Left ventricle myocardium superior (tissue), 1 donor: ENCODE data around the gene PRDM7. TPM values are rescaled to one million over a fixed set of nuclear protein-coding genes. Genes with fewer than 3 reads are reported as not detected.
A peak's percentile ranks its signal among the peaks of the same experiment; 100 is the strongest.
"Not testable (repeated sequence)": the region's sequence is repeated elsewhere in the genome, so short reads cannot be mapped to it uniquely, and the experiment has no call there.

ENCODE experiments used
- ATAC-seq: fragments of 200-7000 bp; cut with Tn5 transposase; one replicate; pipeline ENCODE4 v1.9.1; 2020; ENCODE audit warnings: mild to moderate bottlenecking, moderate library complexity
- DNase-seq: peaks from one replicate; pipeline ENCODE4 v3.0.0-alpha.2; 2020
- intact Hi-C: fragments of 100-400 bp; cut with micrococcal nuclease; formaldehyde crosslinking; loops from one replicate; pipeline ENCODE4 v1.11.0; 2022
- long read RNA-seq: library from polyadenylated mRNA; unstranded; transcript quantifications from one replicate; pipeline ENCODE4 v2.0.0, GENCODE V29; 2021
- total RNA-seq: library from RNA; stranded (reverse); fragmentation: NEBNext Ultra II Directional; extraction: Animal tissue kit (Norgen Biotek cat#: 25700); gene quantifications from one replicate; pipeline ENCODE4 v1.2.1, GENCODE V29; 2021
- donor health status: DM: no; HTN: yes; CAD: no; lungs with severe emphysema.

The PRDM7 gene
- not detected for total RNA-seq
- long read RNA-seq = 0 reads

DNA sequence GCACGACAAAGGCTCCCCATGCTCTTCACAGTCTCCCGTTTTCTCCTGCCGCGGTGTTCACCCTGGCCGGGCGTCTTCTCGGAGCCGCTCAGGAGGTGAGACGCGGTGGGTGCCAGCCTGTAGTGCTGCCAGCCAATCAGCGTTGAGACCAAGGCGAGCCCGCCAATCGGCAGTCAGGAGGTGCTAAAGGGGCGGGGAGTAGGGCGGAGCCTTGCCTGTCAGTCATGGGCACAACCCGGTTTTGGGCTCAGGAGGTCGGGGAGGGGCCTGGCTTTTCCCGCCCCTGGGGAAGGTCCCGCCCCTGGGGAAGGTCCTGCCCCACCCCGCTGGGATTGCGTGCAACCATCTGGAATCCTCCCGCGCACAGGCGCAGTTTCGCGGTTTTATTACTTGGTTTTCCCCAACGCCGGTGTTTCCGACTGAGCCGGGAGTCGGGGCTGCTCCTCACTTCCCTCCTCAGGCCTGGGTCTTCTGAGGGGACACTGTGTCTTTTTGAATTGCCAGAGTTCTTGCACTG lies at the start of gene PRDM7:
Gene PRDM7 (minus strand): TSS at position 92 of the 517 bp plus-strand sequence. CDS start 1,421 bp downstream, outside the sequence.
- ATAC-seq (peak; percentile 98), DNase-seq (peak; percentile 96)
- intact Hi-C loops = no loop called here

DNA sequence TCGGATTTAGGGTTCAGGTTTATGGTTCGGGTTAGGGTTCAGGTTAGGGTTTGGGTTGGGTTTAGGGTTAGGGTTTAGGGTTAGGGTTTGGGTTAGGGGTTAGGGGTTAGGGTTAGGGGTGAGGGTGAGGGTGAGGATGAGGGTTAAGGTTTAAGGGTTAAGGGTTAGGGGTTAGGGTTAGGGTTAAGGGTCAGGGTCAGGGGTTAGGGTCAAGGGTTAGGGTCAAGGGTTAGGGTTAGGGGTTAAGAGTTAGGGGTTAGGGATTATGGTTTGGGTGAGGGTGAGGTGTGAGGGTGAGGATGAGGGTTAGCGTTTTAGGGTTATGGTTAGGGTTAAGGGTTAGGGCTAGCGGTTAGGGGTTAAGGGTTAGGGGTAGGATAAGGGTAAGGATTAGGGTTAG lies 44.7 kb upstream of the PRDM7 start:
- ATAC-seq, intact Hi-C loops, DNase-seq: not testable (repeated sequence)

GRCh38 chr16:90107617-90108016 lies 30.5 kb upstream of the PRDM7 start:
- DNase-seq, intact Hi-C loops: not testable (repeated sequence)

GRCh38 chr16:90107060-90107459 lies 29.9 kb upstream of the PRDM7 start:
- ATAC-seq, DNase-seq, intact Hi-C loops: not testable (repeated sequence)

More at GRCh38 chr16:90107617-90108016, 30.5 kb upstream of the PRDM7 start:
- not testable (repeated sequence) for ATAC-seq

- ATAC-seq, DNase-seq, intact Hi-C loops: not testable (repeated sequence)
Measured at GRCh38 chr16:90106271-90106670, 29.1 kb upstream of the PRDM7 start.

GRCh38 chr16:90104725-90105124 lies 27.6 kb upstream of the PRDM7 start:
- intact Hi-C loops, ATAC-seq, DNase-seq: not testable (repeated sequence)

DNA sequence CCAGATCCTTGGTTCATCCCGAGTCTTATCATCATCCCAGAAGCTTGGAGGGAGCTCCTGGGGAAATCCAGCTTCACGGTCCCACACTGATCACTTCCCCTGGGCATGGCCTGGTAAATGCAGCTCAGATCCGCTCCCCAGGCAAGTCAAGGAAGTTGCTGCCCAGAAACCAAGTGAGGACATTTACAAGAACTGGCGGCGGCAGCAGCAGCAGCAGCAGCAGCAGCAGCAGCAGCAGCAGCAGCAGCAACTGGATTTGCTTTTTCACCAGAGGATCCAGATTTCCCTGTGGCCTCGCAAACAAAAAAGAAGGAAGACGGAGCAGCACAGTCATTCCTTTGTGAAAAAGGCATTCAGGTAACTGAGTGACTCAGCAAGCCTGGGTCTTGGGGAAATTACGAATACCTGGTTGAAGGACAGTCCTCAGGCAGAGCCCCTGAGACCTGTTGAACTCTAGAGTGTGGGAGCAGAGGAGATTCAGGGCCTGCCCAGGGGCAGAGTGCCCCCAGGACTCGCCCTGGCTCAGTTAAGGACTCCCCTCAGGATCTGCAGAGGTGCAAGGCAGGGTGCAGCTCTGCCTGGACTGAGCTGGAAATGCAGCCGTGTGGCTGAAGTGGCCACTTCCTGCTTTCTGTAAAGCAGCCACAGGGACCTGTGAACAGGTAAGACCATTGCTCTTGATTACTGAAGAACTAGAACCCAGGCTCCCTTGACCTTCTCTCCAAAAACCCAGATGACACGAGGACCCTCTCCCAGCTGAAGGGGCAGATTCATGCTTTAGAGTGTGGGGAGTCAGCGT lies 25.2 kb upstream of the PRDM7 start:
- DNase-seq, ATAC-seq, intact Hi-C loops: not testable (repeated sequence)

GRCh38 chr16:90101332-90101731 lies 24.2 kb upstream of the PRDM7 start:
- DNase-seq, intact Hi-C loops: not testable (repeated sequence)
- ATAC-seq = peak; percentile 11

GRCh38 chr16:90100790-90101189 lies 23.7 kb upstream of the PRDM7 start:
- DNase-seq, intact Hi-C loops: not testable (repeated sequence)
- ATAC-seq = peak; percentile 97

- ATAC-seq, DNase-seq, intact Hi-C loops: not testable (repeated sequence)
Measured at GRCh38 chr16:90100229-90100628, 23.1 kb upstream of the PRDM7 start.

- intact Hi-C loops, DNase-seq: not testable (repeated sequence)
- ATAC-seq = peak; percentile 22
Measured at GRCh38 chr16:90098936-90099335, 21.8 kb upstream of the PRDM7 start.

DNA sequence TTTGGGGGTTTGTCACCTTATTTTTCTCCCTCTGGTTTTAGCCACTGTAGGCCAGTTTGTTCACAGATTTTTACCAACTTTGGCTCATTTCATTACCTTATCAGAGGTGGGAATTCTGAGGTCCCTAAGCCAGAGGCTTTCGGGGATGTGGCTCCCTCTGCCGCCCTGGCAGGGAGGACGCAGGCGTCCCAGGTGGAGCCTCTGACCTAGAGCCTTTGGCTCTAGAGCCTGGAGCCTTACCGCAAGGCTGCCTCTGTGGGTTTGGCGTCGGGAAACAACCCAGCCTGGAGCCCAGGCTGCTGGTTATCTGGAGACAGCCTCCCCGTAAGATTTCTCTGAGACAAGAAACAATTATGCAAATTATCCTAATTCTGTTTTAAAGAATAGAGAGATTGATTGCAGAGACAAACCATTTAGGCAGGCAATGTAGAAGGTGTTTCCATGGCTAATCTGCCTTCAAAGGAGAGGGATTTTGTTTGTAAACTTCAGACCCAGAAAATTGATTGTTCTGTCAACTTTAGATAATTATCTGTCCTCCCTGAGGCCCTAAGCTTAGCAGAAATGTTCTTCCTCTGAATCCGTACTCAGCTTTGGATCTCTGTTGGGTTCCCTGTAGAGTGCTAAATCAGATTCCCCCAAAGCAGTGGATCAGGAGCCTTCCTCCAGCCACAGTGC lies 20.0 kb upstream of the PRDM7 start:
- intact Hi-C loops, ATAC-seq, DNase-seq: not testable (repeated sequence)

GRCh38 chr16:90094791-90095190 lies 17.7 kb upstream of the PRDM7 start:
- ATAC-seq, intact Hi-C loops, DNase-seq: not testable (repeated sequence)

DNA sequence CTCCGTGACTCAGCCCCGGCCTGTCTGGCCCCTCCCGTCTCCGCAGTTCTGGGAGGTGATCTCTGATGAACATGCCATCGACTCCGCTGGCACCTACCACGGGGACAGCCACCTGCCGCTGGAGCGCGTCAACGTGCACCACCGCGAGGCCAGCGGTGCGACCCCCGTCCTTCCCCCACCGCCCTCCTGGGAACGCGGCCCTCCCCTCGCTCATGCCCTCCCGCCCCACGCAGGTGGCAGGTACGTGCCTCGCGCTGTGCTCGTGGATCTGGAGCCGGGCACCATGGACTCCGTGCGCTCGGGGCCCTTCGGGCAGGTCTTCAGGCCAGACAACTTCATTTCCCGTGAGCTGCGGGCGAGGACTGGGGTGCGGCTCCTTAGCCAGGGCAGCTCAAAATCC lies 17.2 kb upstream of the PRDM7 start:
- intact Hi-C loops, ATAC-seq, DNase-seq: not testable (repeated sequence)

DNA sequence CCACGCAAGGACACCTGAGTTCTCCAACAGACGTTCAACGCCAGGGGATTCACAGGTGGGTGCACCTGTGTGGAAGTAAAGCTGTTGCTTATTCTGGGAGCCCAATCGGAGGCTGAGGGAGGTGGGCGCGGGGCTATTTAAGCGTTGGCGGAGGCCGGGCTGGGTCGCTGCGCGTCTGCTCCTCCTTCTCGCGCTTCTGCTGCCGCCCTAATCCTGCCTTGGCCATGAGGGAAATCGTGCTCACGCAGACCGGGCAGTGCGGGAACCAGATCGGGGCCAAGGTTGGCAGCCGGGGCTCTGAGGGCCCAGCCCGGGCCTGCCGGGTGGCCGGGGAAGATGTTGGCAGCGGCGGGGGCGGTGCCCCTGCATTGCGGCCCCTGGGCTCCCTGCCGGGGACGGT lies 16.7 kb upstream of the PRDM7 start:
- intact Hi-C loops, DNase-seq, ATAC-seq: not testable (repeated sequence)

DNA sequence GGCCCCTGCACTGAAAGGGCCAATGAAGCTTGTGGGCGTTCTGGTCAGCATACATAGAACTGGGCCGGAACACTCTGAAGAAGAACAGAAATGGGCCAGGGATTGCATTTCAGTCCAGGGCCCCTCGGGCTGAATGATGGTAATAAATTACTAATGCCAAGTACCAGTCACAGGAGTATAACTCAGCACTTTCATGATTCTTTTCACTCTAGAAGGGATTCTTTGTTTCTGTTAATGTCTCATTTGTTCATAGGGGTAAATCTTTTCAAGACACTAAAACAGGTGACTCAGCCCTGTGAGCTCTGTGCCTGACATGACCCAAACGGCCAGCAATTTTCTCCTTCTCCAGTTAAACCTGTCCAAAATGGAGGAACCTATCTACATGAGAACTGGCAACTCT lies 15.7 kb upstream of the PRDM7 start:
- ATAC-seq, DNase-seq, intact Hi-C loops: not testable (repeated sequence)

GRCh38 chr16:90084215-90084950 lies 7.3 kb upstream of the PRDM7 start:
- no peak for ATAC-seq
- intact Hi-C loops = no loop called here
- DNase-seq = no peak

GRCh38 chr16:90083139-90083538 lies 6.0 kb upstream of the PRDM7 start:
- no peak for ATAC-seq
- intact Hi-C loops = no loop called here

GRCh38 chr16:90081606-90081970 lies 4.5 kb upstream of the PRDM7 start:
- intact Hi-C loops = no loop called here
- no peak for DNase-seq
- ATAC-seq = no peak

More at GRCh38 chr16:90083139-90083538, 6.0 kb upstream of the PRDM7 start:
- no peak for DNase-seq
